GM12891 (cell line): ENCODE data around the gene RABEPK.

Experiments used
- POLR2A ChIP-seq: IDR thresholded peaks from 2 replicates; pipeline ENCODE4 v1.6.1; 2011; ENCODE audit warnings: low read depth, low read length, control low read depth
- POLR2AphosphoS5 ChIP-seq: IDR thresholded peaks from 2 replicates; pipeline ENCODE4 v1.6.1; 2011; ENCODE audit warnings: low read depth, low read length, control low read depth
- SPI1 ChIP-seq: IDR thresholded peaks from 2 replicates; pipeline ENCODE4 v1.6.1; 2011; ENCODE audit warnings: low read depth, low read length, control low read depth
- TAF1 ChIP-seq: IDR thresholded peaks from 2 replicates; pipeline ENCODE4 v1.6.1; 2011; ENCODE audit warnings: low read depth, low read length, control low read depth

DNA sequence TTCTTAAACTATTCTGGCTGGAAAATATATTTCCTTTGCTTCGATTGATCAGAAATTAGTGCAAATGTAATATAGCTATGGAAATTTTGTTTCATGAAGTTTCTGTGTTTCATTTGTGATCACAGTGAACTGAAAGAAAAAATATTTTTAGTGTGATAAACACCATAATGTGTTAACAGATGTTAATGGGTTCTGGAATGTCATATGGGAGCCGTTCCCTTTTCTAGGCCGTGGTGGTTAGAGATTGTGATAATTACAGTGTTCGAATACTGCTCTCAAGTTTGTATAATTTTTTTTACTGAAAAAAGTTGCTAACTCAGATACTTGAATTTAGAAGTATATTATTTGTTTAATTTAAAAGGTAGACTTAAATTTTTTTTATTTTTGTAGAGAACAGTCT, 80.6 kb downstream of the RABEPK start:
- TF ChIP-seq POLR2A (no peak), POLR2AphosphoS5 (no peak), SPI1 (no peak), TAF1 (no peak)
